GM18868 (cell line): ENCODE measurements around the gene DNAJA1.
"Not testable (repeated sequence)": the region's sequence is repeated elsewhere in the genome, so short reads cannot be mapped to it uniquely, and the experiment has no call there.

Experiments
- ATAC-seq: cut with Tn5 transposase; IDR thresholded peaks from one replicate; pipeline ENCODE4 v1.9.1; 2021; ENCODE audit warnings: mild to moderate bottlenecking, moderate library complexity; ENCODE audit not compliant: unreplicated experiment

Gene DNAJA1

DNA sequence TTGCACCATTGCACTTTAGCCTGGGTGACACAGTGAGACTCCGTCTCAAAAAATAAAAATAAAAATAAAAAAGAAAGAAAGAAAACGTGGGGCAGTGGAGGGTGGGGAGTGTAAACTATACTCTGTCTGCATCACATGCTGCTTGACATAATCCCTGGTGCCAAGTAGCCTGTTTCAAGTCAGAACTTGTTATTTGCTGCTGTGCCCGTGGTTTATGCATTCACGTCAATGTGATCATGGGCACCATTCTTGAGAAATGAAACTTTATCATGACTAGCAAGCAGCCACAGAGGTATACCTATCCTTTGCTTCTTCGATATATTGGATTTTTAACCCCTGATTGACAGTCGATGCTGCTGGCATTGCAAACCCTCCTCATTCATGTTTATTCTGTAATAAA is 55.5 kb downstream of the DNAJA1 start:
- no peak for ATAC-seq

DNA sequence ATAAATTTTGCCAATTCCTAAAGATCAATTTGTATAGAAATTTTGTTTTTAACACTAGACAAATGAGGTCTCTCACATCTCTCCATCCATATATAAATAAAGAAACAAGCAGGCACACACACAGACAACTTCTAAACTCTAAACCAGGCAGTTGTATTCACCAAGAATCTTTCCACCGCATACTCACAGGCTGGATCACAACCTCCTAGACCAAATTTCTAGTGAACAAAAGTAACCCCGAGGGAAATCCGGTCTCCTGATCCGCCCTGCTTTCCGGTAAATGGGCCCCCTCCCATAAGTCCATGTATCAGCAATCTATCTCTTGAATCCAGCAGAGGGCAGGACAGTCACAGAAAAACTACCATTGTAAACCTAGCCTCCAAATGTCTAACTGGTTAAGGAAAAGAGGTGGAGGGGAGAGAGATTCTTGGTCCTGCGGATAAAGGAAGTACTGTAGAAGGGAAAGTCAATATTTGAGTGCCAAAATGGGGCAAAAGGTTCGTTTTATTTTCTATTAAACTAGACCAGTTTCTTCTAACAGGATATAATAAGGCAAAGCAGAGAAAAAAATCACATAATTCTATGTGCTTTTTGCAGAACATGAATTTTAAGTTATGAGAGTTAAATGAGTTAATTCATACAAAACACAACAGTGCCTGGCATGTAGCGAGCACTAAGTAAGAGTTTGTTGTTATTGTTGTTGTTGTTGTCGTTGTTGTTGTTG is 56.2 kb downstream of the DNAJA1 start:
- ATAC-seq = peak; percentile 56

DNA sequence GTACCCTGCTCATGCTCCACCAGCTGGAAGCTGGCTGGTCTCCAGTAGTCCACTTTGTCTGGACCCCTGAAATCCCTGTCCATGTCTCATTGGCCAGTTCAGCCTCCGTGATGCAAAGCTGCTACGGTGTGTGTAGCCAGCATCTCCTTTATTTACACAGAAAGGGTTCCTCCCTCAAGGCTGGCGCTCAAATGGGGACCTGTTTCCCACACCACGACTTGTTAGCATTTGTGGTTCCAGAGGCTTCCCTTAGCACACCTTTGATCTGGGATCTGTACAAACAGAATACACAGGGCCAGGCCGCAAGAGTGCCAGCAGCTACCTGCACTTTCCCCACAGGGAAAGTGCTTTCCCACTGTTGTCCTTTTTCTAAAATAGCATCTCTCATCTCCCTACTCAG is 57.1 kb downstream of the DNAJA1 start:
- ATAC-seq = no peak

DNA sequence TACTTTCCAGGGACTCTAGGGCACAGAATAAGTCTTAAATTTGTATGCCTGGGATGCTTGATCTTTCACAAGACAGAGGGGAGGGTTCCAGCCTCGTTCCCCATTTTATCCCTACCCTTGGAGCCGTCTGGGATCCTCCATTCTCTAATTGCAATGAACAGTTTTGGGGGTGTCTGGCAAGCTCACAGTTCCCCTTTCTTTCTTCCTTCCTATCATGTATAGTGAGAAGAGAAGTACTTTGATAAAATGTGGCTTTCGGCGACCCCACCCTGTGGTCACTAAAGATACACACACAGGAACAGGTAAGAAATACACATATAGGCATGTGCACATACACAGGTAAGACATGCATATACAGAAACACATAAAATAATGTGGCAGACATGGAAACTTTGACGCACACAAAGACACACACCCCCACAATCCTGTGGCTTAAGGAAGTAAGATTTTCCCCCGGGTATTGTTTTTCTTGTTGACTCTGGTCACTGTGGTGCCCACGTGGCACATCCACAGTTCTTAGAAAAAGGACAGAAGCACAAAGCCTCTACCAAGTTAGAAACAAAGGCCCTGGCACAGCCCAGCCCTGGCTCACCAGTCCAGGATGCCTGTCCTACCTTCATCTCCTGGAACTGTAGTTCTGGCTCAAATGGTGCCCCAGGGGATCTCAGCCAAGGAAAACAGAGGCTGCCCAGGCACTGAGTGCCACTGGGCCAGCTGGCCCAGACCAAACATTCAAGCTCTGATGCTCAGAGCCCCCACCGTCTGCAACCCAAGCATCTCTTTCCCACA is 57.7 kb downstream of the DNAJA1 start:
- no peak for ATAC-seq

DNA sequence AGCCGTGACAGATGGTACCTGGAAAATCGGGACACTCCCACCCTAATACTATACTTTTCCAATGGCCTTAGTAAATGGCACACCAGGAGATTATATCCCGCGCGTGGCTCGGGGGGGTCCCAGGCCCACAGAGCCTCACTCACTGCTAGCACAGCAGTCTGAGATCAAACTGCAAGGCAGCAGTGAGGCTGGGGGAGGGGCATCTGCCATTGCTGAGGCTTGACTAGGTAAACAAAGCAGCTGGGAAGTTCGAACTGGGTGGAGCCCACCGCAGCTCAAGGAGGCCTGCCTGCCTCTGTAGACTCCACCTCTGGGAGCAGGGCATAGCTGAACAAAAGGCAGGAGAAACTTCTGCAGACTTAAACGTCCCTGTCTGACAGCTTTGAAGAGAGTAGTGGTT is 60.6 kb downstream of the DNAJA1 start:
- not testable (repeated sequence) for ATAC-seq
